Activated naive CD8-positive, alpha-beta T cell treated with anti-CD3 and anti-CD28 coated beads, Interleukin-2, amount 10 ng/mL, durations not matched to agents 7 days and 5 days (primary cell): ENCODE results near the gene PIM2. TPM values are rescaled to one million over a fixed set of nuclear protein-coding genes. Genes with fewer than 3 reads are reported as not detected.

Experiments used
- ATAC-seq: fragments of 150-1000 bp; cut with Tn5 transposase; one replicate; pipeline ENCODE4 v1.10.0; 2021; ENCODE audit warnings: low read depth, moderate library complexity
- POLR2A ChIA-PET: fragments of 350-600 bp; sonication (Branson Sonifier 250); formaldehyde crosslinking; loops from one replicate; lab custom pipeline; 2021; ENCODE audit warnings: antibody characterized with exemption; lab: Charles Lee
- DNase-seq: peaks from one replicate; pipeline ENCODE4 v3.0.0; 2021
- H3K27ac Mint-ChIP-seq: one replicate; pipeline ENCODE4 v1.8.0; 2022; ENCODE audit warnings: mild to moderate bottlenecking, mixed read lengths
- H3K27me3 Mint-ChIP-seq: one replicate; pipeline ENCODE4 v1.8.0; 2022; ENCODE audit warnings: mild to moderate bottlenecking, moderate library complexity, mixed read lengths
- H3K36me3 Mint-ChIP-seq: one replicate; pipeline ENCODE4 v1.8.0; 2021; ENCODE audit warnings: mild to moderate bottlenecking, mixed read lengths
- H3K4me1 Mint-ChIP-seq: one replicate; pipeline ENCODE4 v1.8.0; 2021; ENCODE audit warnings: mixed read lengths
- H3K4me3 Mint-ChIP-seq: one replicate; pipeline ENCODE4 v1.8.0; 2022; ENCODE audit warnings: mild to moderate bottlenecking, moderate library complexity, mixed read lengths
- H3K9me3 Mint-ChIP-seq: one replicate; pipeline ENCODE4 v1.8.0; 2021; ENCODE audit warnings: mixed read lengths
- total RNA-seq, 2 experiments: library from RNA; stranded (reverse); gene quantifications; one replicate each; pipeline ENCODE4 v1.2.3, GENCODE V29; 2021

Gene PIM2
- total RNA-seq, result 10 to 100 TPM; 63.1 to 63.2 TPM

GRCh38 chrX:48918643-48919340 lies at the start of gene PIM2:
Gene PIM2 (minus strand): TSS chrX:48919024. CDS start chrX:48918834, 190 bp downstream.
- Mint-ChIP-seq H3K36me3 (peaks cover 14% of the 10 kb centered on the region), H3K27ac (peak within 1 kb of the TSS; percentile 93), H3K27me3 (no peaks in the 10 kb centered on the region), H3K9me3 (no peaks in the 10 kb centered on the region), H3K4me3 (peak within 1 kb of the TSS; percentile 97), H3K4me1 (peaks cover 28% of the 10 kb centered on the region)
- POLR2A ChIA-PET, result interaction anchor here (0.7 to 4.2 kb wide), 2 partner anchors 20 to 39 kb away, joined by 4 to 51 read pairs; no protein-coding TSS in a partner anchor
- peak; percentile 89 for DNase-seq
- ATAC-seq, result peak; percentile 79

- Mint-ChIP-seq H3K9me3 (no peaks in the 10 kb centered on the region), H3K4me1 (peaks cover 9% of the 10 kb centered on the region), H3K36me3 (peaks cover 10% of the 10 kb centered on the region), H3K27ac (no peak overlapping the region), H3K27me3 (no peaks in the 10 kb centered on the region), H3K4me3 (no peak overlapping the region)
- POLR2A ChIA-PET, result no interaction called here
- no peak for ATAC-seq
- no peak for DNase-seq
Measured at GRCh38 chrX:48968377-48968776, 49.6 kb upstream of the PIM2 start.

GRCh38 chrX:48966796-48967579 lies 48.2 kb upstream of the PIM2 start:
- Mint-ChIP-seq H3K9me3 (no peaks in the 10 kb centered on the region), H3K4me3 (no peak overlapping the region), H3K4me1 (peaks cover 2% of the 10 kb centered on the region), H3K36me3 (peaks cover 5% of the 10 kb centered on the region), H3K27me3 (no peaks in the 10 kb centered on the region), H3K27ac (peak overlapping the region; percentile 34)
- no peak for ATAC-seq
- POLR2A ChIA-PET, result no interaction called here
- DNase-seq, result no peak

GRCh38 chrX:48965959-48966358 lies 47.1 kb upstream of the PIM2 start:
- H3K9me3 Mint-ChIP-seq, result no peaks in the 10 kb centered on the region
- H3K36me3 Mint-ChIP-seq, result peaks cover 5% of the 10 kb centered on the region
- H3K4me3 Mint-ChIP-seq, result no peak overlapping the region
- POLR2A ChIA-PET, result no interaction called here
- no peak overlapping the region for H3K27ac Mint-ChIP-seq
- peaks cover 2% of the 10 kb centered on the region for H3K4me1 Mint-ChIP-seq
- H3K27me3 Mint-ChIP-seq, result no peaks in the 10 kb centered on the region
- DNase-seq (no peak), ATAC-seq (no peak)

GRCh38 chrX:48961585-48962091 lies 42.8 kb upstream of the PIM2 start:
- Mint-ChIP-seq H3K9me3 (no peaks in the 10 kb centered on the region), H3K27ac (no peak overlapping the region), H3K27me3 (no peaks in the 10 kb centered on the region), H3K4me1 (peaks cover 3% of the 10 kb centered on the region), H3K36me3 (peaks cover 3% of the 10 kb centered on the region), H3K4me3 (no peak overlapping the region)
- DNase-seq (no peak), ATAC-seq (no peak)
- POLR2A ChIA-PET, result no interaction called here

GRCh38 chrX:48960291-48960690 lies 41.5 kb upstream of the PIM2 start:
- no peaks in the 10 kb centered on the region for H3K27me3 Mint-ChIP-seq
- H3K27ac Mint-ChIP-seq, result no peak overlapping the region
- H3K36me3 Mint-ChIP-seq, result peaks cover 2% of the 10 kb centered on the region
- DNase-seq, result no peak
- peak overlapping the region; percentile 41 for H3K4me3 Mint-ChIP-seq
- ATAC-seq, result no peak
- POLR2A ChIA-PET, result no interaction called here
- H3K9me3 Mint-ChIP-seq, result no peaks in the 10 kb centered on the region
- H3K4me1 Mint-ChIP-seq, result peaks cover 6% of the 10 kb centered on the region

GRCh38 chrX:48958635-48959094 lies 39.8 kb upstream of the PIM2 start:
- POLR2A ChIA-PET, result interaction anchor here (0.6 to 2.6 kb wide), 20 partner anchors 12 to 299 kb away, joined by 3 to 19 read pairs (median 4); partner anchors contain the start of genes GRIPAP1, HDAC6, KCND1 and PQBP1
- ATAC-seq, result no peak
- Mint-ChIP-seq H3K27me3 (no peaks in the 10 kb centered on the region), H3K9me3 (no peaks in the 10 kb centered on the region), H3K36me3 (no peaks in the 10 kb centered on the region), H3K4me1 (peaks cover 6% of the 10 kb centered on the region), H3K27ac (peak overlapping the region; percentile 100), H3K4me3 (peak overlapping the region; percentile 98)
- no peak for DNase-seq

GRCh38 chrX:48957827-48958634 lies 39.2 kb upstream of the PIM2 start:
- DNase-seq (peak; percentile 92), ATAC-seq (peak; percentile 86)
- H3K36me3 Mint-ChIP-seq, result no peaks in the 10 kb centered on the region
- H3K4me1 Mint-ChIP-seq, result peaks cover 8% of the 10 kb centered on the region
- POLR2A ChIA-PET, result interaction anchor here (0.6 to 2.6 kb wide), 23 partner anchors 12 to 300 kb away, joined by 3 to 19 read pairs (median 4); partner anchors contain the start of genes GRIPAP1, HDAC6, KCND1 and PQBP1
- no peaks in the 10 kb centered on the region for H3K9me3 Mint-ChIP-seq
- no peaks in the 10 kb centered on the region for H3K27me3 Mint-ChIP-seq
- peak overlapping the region; percentile 98 for H3K4me3 Mint-ChIP-seq
- peak overlapping the region; percentile 100 for H3K27ac Mint-ChIP-seq

- Mint-ChIP-seq H3K9me3 (no peaks in the 10 kb centered on the region), H3K36me3 (no peaks in the 10 kb centered on the region), H3K4me1 (peaks cover 10% of the 10 kb centered on the region), H3K4me3 (peak within 1 kb of the TSS; percentile 98), H3K27ac (peak within 1 kb of the TSS; percentile 100), H3K27me3 (no peaks in the 10 kb centered on the region)
- DNase-seq (peak; percentile 79), ATAC-seq (peak; percentile 55)
- POLR2A ChIA-PET, result interaction anchor here (0.8 to 2.6 kb wide), 10 partner anchors 11 to 158 kb away, joined by 3 to 19 read pairs (median 6); partner anchors contain the start of genes GRIPAP1, HDAC6, PQBP1 and TFE3
Measured at GRCh38 chrX:48957477-48957826, 38.6 kb upstream of the PIM2 start, which contains the start of gene OTUD5. Gene OTUD5 (minus strand): TSS chrX:48957607. CDS start chrX:48957570, 37 bp downstream.

GRCh38 chrX:48956728-48957414 lies 38.0 kb upstream of the PIM2 start:
- ATAC-seq (no peak), DNase-seq (peak; percentile 52)
- Mint-ChIP-seq H3K27me3 (no peaks in the 10 kb centered on the region), H3K27ac (peak overlapping the region; percentile 80), H3K9me3 (no peaks in the 10 kb centered on the region), H3K36me3 (no peaks in the 10 kb centered on the region), H3K4me1 (peaks cover 14% of the 10 kb centered on the region), H3K4me3 (peak overlapping the region; percentile 84)
- POLR2A ChIA-PET, result interaction anchor here (0.6 to 1.6 kb wide), 3 partner anchors 20 to 155 kb away, joined by 6 read pairs; partner anchors contain the start of gene HDAC6

- Mint-ChIP-seq H3K36me3 (peaks cover 4% of the 10 kb centered on the region), H3K4me3 (no peak overlapping the region), H3K27me3 (no peaks in the 10 kb centered on the region), H3K9me3 (no peaks in the 10 kb centered on the region), H3K27ac (no peak overlapping the region), H3K4me1 (peaks cover 20% of the 10 kb centered on the region)
- ATAC-seq, result no peak
- POLR2A ChIA-PET, result interaction anchor here (0.6 kb wide), 2 partner anchors 56 to 321 kb away, joined by 3 read pairs; no protein-coding TSS in a partner anchor
- no peak for DNase-seq
Measured at GRCh38 chrX:48948589-48948988, 29.8 kb upstream of the PIM2 start.
